ENCODE results near the gene PPP3CA.

The PPP3CA gene

DNA sequence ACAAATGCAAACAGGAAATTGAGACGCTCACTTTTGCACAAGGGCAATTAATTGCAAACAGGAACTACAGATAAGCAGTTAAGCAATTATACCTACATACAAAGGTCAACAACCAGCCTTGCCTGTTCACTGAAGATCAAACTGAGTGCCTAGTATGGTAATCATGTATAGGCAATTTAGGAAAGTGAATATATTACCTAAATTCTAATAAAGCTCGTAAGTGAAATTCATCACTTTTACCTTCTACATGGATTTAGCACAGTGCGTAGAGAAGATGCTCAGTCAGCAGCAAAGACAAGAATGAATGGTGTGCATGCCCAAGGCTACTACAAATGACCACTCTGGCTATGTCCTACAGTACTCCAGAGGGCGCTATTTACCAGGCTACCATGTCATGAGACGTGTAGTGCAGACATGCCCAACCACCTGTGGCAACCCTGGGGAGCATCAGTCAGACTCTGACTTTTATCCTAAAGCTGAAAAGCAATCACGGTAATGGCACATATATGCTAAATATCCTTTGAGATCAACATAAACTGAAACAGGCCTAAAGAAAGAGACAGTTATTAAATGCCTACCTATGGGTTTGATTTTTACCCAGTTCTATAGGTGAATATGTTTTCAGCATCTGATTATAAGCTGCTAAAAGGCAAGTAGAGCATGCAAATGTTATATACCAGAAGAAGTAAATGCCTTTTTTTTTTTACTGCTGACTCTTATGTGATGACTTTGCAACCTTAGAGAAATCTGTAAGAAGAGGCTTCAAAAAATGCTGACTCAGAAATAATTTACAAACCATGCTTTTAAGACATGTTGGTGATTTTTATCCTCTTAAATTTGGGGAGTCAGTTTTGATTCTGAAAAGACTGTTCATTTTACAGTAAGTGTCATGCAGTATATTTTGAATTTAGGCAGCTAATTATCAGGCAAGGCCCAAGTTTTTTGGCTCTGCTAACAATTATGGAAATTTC is 178.0 kb downstream of the PPP3CA start:
- DNase-seq = peak; percentile 74

DNA sequence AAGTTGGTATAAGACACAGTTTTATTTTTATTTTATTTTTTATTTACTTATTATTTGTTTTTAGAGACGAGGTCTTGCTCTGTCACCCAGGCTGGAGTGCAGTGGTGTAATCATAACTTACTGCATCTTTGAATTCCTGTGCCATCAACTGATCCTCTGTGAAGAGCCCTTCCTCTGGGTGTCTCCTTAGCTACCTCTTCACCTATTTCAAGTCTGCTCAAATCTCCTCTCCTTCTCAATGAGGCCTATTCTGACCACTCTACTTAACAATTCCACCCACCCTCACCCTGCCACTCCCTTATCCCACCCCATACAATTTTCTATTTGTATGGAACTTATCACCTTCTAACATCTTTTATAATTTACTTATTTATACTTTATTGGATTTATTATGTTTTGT is 183.4 kb downstream of the PPP3CA start:
- no peak for DNase-seq

DNA sequence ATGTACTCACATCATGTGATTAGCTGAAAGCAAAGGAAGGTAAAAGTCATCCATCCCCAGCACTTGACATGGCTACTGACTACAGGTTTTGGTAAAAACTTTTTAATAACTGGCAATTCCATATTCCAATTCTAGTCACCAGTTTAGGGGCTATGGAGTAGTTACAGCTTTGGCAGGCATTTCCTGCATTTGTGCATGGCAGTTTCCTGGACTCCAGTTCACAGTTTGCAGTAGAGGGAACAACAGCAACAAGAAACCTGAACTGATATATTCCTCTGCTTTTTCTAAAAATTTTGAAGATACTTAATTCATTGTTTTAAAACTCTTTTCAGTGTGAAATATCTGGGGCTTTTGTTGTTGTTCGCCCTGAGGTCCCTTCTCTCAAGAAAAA is 184.3 kb downstream of the PPP3CA start:
- no peak for DNase-seq

DNA sequence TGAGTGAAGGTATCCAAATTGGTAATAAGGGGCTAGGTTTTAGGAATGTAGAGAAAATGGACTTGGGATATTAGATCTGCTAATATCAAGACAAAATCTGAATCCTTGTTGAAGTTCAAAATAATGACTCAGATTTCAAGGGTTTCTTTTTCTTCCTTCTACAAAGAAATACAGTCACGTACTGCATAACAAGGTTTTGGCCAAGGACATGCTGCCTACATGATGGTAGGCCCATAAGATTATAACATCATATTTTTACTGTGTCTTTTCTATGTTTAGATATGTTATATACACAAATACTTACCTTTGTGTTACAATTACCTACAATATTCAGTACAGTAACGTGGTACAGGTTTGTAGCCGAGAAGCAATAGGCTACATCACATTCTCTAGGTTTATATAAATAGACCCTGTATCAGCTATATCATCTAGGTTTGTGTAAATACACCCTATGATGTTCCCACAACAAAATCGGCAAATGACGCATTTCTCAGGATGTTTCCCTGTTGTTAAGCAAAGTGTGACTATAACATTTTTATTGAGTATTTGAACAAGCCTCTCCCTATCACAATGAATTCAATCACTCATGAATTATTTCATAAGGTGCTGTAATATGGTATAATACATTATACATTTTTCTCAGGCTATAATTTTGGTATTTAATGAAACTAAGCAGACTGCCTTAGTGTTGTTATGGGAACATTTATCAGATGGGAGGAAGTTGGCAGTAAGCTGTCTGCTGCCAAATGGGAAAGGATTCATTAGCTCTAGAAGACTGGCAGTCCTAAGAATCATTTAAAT is 186.3 kb downstream of the PPP3CA start:
- no peak for DNase-seq

DNA sequence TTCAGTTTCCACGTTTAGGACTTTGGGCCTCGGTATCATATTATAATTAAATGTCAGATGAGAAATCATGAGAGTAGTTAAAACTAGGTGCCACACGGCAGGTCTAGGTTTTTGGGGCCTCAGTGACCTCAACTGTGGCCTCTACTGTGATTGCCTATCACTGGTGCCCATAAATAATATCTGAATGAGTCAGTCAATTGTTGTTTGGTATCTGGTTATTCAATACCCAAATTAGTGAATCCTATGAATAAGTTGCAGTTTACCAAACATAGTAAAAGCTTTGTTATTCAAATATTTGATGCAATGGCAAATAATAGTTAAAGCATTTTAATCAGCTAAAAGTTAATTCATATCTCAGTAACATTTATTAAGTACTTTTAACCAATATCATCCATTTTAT is 188.8 kb downstream of the PPP3CA start:
- no peak for DNase-seq

DNA sequence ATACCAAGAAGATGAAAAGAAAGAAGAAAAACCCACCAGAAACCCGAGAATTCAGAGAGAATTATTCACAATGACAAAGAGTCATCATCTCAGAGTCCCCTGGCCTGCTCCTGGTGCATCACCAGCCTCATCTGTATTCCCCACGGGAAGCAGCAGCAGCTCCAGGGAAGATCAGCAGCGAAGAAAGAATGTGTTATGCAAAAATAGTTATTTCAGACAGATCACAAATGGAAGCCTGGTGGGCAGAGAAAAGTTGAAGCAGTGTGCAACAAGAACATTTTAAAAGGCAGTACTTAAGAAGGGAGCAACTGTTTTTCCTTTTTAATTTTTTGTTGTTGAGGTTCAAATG is 189.2 kb downstream of the PPP3CA start:
- DNase-seq = no peak

DNA sequence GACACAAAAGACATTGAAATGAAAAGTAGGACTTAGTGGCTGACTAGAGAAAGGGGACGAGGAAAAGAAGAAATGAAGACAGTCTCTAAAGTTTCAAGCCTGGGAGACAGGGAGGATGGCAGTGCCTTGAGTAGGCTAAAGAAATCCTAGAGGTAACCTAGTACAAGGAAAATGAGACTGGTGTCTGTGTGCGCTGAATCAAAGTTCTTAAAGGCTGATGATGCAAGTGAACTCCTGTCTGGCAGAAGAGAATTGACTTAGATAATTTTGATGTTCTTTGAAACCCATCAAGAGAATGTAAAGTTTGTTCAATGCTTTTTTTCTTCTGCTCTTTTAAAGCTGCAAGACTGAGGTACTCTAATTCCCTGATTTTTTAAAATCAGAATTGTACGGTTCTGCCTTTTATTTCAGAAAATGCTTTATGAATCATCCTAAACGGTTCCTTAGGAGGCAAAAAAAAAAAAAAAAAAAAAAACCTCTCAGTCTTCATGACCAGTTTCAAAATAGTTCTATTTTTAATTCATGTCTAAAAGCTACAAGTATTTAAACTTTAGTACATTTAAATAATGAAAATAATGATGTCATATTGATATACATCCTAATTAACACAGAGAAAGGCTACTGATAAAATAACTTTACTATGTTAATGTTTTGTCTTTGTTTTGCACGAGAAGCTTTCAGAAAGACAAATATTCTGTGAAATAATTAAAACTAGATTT is 189.8 kb downstream of the PPP3CA start:
- DNase-seq = no peak

DNA sequence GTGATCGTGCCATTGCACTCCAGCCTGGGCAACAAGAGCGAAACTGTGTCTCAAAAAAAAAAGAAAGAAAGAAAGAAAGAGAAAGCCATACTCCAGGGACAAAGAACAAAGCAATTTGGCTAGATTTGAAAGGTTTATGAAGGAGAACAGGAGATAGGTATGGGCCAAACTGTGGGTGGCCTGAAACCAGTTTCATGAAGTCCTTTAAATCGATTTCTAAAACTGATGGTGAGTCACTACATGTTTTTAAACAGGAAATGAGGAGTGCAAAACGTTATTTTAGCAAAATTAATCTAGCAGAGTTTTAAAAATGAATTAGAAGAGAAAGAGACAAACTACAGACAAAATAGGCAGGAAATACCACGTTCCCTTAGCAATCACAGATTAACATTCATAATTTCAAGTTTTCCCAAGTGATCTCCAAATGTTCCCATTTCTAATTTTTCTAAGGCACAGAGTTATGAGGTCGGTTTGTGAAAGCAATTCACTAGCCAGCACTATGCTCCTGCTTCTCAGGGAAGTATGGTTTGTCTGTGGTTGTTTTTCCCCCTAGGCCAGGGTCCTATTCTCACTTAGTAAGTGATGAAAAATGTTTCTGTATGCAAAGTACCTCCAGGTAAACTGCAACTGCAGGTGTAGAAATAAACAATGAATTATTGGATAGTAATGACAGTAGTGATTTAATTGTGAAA is 190.6 kb downstream of the PPP3CA start:
- peak; percentile 23 for DNase-seq

DNA sequence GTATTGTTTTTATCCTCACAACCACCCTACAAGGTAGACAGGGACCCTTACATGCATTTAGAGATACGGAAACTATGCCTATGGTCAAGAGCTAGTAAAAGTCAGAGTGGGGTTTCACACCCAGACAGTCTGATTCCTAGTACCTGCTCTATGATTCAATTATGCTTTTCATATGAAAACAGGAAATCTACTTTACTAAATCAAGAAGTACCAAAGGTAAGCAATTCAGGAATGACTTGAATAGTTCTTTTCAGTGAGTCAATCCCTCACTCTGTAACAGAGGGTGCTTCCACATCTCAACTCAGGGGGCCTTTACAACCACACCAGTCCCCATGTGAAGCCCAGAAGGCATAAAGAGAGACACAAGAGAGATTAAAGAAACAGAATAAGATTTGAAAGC is 191.4 kb downstream of the PPP3CA start:
- peak; percentile 68 for DNase-seq

DNA sequence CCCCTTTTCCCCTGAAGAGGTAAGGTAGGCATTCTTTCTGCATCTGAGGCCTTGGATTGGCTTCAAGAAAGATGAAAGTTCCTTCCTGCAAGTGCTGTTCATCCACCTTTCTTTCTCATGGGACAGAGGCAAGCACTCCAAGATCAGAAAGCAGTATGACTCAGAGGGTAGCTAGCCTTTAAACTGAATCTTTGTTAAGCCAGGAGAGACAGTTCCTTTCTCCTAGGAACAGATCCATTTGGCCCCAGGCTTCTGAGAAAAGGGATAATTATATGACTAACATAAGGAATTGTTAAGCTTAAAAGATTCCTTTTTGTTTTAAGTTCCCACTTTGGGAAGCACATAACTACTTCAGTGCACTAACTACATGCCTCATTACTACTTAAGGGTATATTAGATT is 192.0 kb downstream of the PPP3CA start:
- no peak for DNase-seq

DNA sequence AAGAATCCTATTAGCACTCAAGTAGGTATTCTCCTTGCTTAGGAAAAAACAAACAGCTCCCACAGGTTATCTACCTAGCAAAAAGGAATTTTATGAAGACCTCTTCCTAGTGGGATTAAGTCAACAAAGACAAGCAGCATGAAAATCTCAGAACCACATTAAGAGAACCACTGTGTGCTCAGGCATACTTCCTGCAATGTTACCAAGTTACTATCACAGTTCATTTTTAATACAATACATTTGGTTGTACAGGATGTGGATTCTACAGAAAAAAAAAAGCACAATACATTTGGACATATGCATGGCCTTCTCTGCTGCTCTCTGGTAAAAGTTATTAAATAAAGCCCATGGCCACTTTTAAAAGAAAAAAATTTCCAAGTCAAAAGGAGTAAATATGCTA is 193.7 kb downstream of the PPP3CA start:
- no peak for DNase-seq

DNA sequence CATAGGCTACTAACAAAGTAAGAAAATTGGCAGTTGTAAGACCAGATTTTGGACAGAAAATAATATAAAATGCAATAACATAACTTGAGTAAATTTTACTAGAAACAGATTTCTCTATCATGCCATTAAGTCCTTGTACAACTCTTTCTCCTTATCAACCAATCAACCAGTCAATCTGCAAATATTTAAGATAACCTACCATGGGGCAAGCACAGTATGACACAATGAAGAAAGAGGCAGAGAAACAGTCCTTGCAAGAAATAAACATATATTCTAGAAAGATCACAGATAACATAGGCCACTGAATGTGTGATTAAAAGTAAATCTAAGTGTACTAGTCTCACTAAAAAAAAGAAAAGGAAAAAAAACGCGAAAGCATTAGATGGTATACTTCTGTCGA is 194.8 kb downstream of the PPP3CA start:
- DNase-seq = no peak

DNA sequence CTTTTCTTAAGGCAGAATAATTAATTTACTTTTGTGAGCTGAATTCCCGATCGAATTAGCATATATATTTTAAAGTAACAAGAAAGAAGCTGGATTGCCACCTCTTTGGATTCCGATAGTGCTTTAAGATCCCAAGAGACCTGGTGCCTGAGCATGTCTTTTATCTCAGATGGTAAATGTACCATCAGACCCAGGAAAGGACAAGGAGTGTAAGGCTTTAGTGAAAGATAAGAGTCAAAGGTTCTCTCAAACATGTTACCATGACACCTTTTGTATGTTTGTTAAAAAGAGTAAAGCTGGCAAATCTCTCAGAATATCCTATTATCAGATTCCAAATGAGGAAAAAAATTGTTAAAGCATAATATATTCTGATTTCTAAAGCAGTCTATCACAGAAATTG is 198.8 kb downstream of the PPP3CA start:
- DNase-seq = no peak

DNA sequence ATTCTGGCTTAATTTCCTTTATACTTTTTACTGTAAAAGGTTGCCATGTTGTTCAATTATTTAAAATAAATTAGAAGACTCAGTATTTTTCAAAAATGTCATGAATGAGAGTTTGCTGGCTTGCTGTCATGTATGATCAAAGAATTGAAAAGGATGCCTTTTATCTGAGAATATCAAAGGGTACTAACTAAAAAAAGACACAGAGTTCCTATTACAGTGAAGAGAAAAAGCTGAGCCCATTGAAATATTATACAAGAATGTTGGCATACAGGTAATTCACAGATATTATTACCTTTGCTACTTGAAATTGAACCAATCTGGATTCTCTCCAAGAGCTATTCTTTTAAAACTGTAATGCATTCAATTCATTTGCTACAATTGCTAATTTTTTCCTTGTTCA is 200.0 kb downstream of the PPP3CA start:
- DNase-seq = no peak

DNA sequence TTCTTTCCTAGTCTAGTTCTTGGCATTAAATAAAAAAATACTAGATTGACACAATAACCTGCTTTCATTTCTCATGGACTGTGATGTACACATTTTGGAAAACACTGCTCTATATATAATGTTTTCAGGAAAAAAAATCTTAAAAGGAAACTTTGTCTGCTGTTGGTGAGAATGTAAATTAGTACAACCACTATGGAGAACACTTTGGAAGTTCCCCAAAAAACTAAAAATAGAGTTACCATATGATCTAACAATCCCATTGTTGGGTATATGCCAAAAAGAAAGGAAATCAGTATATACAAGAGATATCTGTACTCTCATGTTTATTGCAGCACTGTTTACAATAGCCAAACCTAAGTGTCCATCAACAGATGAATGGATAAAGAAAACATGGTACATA is 202.3 kb downstream of the PPP3CA start:
- no peak for DNase-seq

DNA sequence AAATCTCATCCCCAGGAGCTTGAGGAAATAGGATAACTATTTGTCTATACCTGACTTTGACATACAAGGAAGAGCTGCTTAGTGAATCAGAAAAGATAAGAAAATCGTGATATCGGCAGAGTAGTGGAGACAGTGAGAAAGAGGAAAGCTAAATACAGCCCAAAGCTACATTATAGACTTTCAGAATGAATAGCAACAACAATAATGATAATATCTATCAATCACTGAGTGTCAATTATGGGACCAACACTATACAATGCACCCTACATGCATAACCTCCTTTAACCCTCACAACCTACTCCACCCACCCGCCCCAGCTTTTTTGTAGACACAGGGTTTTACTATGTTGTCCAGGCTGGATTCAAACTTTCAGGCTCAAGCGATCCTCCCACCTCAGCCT is 205.1 kb downstream of the PPP3CA start:
- no peak for DNase-seq

DNA sequence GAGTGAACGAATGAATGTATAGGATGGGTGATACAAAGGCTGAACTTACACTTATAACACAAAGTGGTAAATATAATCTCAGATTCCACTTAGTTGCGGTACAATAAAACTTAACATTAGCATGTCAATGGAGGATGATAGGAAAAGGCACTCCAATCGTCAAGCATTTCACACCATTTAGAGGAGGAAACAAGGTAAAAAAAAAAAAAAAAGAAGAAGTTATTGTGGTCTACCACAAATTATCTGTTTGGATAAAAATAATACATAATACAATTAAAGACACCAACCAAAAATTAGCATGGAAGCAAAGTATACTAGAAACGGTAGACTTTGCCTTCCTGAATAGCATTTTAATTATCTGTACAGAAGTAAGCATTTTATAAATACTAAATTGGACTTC is 205.5 kb downstream of the PPP3CA start:
- no peak for DNase-seq

DNA sequence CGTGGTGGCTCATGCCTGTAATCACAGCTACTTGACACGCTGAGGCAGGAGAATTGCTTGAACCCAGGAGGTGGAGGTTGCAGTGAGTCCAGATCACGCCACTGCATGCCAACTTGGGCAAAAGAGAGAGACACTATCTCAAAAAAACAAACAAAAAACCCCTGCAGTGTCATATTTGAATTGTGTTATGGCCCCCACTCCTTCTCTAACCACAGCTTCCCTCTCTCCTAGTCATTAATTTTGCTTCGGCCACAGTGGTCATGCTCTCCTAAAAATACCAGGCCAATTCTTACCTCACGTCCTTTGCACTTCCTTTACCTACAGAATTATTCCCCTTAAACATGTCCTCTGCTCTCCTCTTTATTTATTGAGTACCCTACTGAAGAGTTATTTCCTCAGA is 206.1 kb downstream of the PPP3CA start:
- no peak for DNase-seq

DNA sequence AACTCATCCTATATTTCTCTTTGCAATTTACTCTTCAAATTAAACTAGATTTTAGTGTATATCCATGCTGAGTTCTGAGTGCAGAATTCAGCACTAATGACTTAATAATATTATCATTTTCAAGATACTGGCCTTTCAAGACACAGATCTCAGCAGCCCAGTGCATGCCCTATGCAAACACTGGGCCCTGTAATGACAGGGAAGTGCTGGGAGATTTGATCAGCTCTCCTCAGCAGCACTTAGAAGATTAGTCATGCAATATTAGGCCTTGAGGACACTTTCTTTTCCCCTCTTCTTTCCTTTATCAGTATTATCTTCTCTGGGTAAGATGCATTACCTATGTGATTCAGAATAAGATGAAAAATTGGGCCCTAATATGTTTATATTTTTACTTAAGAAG is 207.1 kb downstream of the PPP3CA start:
- DNase-seq = no peak

DNA sequence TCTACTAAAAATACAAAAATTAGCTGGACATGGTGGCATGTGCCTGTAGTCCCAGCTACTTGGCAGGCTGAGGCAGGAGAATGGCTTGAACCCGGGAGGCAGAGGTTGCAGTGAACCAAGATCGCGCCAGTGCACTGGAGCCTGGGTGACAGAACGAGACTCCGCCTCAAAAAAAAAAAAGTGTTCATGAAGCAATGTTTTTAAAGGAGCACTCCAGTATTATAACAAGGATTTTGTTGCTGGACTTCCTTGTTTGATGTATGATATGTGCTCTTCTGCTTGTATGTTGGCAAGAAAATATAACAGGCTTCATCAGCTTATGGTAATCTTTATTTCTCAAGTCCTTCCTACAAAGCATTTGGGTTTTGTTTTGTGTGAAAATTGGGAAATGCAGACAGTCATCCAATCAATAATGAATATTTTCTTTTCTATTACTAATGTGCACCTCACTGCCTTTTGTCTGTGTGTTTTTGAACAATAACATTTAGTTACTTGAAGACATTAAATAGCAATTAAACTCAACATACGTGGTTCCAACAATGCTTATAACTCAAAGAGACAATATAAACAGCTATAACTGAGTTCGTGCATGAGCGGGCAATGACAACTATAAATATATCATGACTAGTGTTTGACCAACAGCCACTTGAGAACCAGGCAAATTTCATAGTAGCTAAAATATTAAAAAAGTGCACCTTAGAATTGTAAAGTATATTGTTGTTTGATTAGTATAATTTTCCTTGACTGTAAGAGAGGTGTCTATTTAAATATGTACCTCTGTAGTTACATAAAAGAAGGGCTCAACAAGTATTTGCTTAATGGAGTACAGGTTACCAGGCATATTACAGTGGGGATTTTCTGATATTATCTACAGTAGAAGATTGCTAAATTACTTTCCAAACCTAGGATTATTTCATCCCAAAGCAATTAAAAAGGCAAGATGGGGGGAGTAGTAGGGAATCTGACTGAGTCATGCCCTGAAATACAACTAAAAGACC is 210.7 kb downstream of the PPP3CA start:
- DNase-seq = no peak

DNA sequence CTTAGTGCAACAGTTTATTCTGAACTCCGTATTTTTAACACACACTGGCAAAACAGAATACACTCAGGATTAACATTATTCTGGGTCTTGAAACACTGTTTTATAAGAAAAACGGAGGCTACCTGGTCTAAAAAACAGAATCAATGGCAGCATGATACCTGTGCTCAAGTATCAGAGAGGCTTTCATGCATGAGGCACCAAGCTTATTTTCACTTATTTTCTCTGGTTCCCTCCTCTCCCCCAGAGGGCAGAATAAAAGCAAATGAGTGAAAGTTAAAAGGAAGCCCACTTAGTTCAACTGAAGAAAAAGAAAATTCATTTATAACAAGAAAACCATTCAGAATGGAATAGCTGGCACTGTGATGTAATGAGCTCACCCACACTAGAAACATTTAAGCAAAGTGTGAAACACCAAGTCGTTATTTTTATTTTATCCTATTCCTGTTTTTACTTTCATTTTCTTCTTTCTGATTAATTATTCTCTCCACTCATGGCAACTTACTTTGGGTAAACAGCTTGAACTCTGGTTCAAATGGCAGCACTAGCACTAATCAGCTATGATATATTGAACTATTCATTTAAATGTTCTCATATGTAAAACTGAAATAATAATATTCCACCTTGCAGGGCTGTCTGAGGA is 211.8 kb downstream of the PPP3CA start:
- no peak for DNase-seq
